ENCODE measurements around the gene FOXF2.
"Not testable (repeated sequence)": the region's sequence is repeated elsewhere in the genome, so short reads cannot be mapped to it uniquely, and the experiment has no call there.

- not testable (repeated sequence) for TF ChIP-seq CTCF, POLR2A (IDR thresholded peaks at IDR 0.05)
Measured at GRCh38 chr6:1369695-1370094, 19.7 kb upstream of the FOXF2 start.

Data from adrenal gland (tissue), 5 donors.